GM18502 (cell line): ENCODE measurements around the gene CHN2.
"Not testable (repeated sequence)": the region's sequence is repeated elsewhere in the genome, so short reads cannot be mapped to it uniquely, and the experiment has no call there.

Experiments used
- ATAC-seq: cut with Tn5 transposase; IDR thresholded peaks from one replicate; pipeline ENCODE4 v1.9.1; 2021; ENCODE audit warnings: mild to moderate bottlenecking; ENCODE audit not compliant: unreplicated experiment, poor library complexity

Gene CHN2

GRCh38 chr7:29185613-29186012, 9.0 kb upstream of the CHN2 start:
- no peak for ATAC-seq

DNA sequence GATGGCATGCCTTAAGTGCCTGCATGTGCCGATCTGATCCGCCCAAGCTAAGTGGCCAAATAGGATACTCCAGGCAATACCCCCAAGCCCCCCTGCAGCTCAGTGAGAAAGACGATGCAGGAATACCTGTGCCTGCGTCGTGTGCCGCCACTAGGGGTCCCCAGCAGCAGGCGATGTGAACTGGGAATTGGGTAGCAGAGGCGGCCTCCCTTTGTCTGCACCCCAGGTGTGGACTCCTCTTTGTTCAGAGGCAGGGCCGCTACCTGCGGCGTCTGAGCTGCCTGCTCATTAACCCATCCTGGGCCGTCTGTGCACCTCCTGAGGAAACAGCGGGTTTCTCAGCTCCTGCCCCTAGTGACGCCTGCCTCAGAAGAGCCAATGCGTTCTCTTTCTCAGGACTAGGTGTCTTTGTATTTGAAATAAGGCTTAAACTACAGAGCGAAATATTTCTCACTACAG, 4.8 kb upstream of the CHN2 start:
- no peak for ATAC-seq

DNA sequence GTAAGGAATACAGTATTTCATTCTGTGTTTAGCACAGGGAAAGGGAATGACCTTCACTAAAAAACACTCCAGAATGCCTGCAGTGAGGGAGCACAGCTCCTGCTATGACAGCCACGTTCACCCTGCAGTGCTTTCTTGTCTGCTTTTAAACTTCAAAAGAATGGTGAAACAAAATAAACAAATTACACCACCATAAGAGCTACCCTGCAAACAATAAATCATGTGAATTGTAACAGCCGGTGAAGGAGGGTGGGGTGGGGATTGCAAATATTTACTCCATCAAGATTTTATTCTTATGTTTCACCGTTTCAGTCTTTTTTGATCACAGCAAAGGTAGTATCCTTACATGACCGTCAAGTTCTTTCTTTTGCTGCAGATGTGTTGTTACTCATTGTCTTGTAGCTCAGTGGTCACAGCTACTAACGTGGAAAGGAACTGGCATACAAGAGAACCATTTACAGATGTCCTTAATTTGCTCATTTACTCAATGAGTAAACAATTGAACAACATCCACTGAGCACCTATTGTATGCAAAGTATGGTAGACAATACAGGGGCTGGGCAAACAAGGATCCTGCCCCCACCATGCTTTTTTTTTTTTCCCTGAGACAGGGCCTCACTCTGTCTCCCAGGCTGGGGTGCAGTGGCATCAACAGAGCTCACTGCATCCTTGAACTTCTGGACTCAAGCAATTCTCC, 4.1 kb upstream of the CHN2 start:
- no peak for ATAC-seq

- ATAC-seq, result no peak
Measured at GRCh38 chr7:29192323-29192722, 2.3 kb upstream of the CHN2 start.

DNA sequence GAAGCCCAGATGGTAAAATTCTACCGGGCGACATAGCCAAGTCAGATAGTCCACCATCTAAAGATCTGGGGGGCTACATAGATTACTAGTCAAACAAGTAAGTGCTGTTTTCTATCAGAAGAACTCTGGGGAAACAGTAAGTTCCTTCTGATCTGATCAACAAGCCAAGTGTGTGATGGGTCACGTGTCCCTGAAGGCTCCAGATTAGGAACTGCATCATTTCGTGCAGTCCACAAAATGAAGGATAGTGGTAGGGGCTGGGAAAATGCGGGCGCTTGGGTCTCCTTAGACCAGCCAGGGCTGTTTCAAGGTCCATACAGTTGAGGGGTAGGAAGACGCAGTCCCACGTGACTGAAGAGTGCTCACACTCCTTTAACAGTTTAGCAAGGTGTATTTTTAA, 1.8 kb upstream of the CHN2 start:
- ATAC-seq, result no peak

DNA sequence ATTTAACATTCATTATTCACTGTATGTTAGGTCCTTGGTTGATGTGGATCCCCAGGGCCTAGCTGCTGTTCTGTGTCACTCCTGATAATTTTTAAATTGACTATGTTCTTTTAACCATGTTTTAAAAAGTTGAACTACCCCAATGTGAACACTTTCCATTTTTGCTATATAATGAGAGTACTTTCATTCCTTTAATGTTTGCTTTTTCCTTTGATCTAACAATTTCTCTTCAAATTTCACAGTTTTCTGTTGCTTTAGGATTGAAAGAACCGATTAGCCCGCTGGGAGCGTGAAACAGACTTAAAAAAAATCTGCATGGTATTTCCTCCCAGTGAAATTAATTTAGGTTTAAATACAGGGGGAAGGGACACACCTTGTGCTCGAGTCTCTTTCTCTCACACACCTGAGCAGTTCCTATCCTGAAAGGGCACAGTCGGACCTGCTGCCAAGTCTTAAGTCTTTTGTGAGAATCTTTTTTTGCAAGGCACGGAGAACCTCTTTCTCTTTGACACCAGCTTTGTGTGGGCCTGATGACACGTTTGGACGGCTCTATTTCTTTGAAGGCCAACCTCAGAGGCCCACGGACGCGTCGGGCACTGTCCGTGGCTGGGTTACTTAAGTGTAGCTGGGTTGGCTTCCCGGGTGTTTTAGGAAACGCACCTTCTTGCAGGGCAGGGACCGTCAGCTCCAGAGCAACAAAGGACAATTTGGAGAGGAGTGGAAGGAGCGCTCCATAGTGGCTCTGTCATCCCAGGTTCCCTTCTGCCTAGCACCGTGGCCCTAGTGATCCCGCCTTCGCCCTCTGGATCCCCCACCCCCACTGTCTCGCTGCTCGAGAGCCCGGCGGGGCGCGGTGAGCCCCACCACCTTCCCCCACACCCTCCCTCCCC, 1.0 kb upstream of the CHN2 start:
- no peak for ATAC-seq

DNA sequence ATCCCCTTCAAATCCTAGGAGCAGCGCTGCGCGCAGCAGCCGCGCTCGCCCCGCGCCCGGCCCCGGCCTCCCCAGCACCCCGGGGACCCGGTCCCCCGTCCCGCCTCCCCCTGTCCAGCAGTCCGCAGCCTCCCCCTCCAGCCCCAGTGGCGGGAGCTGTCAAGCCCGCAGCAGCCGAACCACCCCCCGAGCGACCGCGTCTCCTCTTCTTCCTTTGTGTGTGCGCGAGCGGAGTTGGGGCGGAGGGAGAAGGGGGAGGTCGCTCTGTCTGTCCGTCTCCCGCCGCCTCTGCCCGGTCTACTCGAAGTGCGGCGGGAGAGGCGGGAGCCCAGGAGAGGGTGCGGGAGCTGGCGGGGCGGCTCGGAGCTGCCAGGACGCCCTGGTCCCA, 375 bp upstream of the CHN2 start:
- ATAC-seq, result no peak

DNA sequence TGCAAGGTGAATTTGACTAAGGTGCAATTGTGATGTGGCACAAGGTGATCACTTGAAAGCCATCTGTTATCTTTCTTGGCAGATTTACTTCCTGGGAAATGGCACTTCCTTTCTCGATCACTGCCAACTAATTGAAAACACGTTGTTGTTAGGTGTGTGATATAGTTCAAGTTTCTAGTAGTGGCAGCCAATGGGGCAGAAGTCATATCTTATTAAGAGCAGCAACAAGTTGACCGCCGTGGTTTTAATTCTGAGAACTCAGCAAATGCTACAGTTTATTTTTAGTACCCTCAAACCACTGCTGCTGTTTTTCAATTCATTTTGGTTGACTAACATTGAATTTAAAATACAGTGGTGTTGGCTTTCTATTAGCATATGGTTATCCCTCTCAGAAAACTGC, 1.6 kb downstream of the CHN2 start:
- ATAC-seq, result no peak

GRCh38 chr7:29196971-29197595, 2.5 kb downstream of the CHN2 start:
- no peak for ATAC-seq

- ATAC-seq, result no peak
Measured at GRCh38 chr7:29197916-29198315, 3.3 kb downstream of the CHN2 start.

GRCh38 chr7:29199776-29200175, 5.2 kb downstream of the CHN2 start:
- no peak for ATAC-seq

DNA sequence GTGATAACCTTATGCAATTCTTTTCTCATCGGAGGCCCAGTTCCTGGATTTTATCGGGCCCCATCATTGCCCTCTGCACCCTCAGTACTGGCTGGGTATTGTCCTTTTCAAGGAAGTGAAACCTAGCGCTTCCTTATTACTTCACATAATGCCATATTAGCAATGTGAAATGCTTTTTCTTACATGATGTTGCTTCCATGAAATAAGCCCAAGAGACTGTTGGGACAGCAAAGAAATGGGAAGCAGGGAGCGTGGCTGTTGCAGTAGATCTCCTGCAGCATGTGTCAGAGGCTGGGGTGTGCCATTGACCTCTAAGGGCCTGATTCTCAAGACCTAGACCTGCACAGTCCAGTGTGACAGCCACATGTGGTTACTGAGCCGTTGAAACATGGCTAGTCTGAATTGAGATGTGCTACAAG, 8.1 kb downstream of the CHN2 start:
- ATAC-seq, result no peak

DNA sequence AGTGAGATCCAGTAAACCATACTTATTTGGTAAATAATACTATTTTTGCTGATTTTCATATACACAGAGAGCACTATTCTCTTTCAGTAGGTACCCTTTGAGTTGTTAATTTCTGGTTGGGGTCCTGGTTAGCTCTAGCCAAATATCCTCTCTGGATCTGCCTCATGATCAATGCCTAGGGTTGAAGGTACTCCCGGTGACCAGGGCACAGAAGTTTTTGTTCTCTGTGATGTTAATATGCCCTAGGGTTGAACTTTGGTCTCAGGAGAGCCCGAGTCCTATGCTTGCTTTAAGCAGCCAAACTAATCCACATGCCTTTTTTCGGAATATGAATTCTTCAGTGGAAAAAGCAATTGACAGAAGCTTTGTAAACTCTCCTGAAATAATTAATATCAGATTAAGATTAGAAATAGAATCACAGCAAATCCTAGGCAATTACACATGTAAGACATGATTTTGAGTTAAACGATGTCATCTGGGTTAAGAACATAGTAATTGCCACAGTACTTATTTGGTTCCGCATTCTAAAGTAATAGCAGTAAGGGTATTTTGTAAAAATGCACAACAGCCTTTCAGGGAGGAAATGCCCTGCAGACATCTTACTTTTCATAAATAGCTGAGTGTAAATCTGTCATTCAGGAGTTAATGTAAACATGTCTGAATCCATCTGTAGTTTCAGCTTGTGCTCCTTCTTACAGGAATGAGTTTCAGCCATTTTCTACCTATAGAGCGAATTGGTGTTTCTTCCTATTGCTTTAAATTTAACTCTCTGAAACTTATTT, 10.1 kb downstream of the CHN2 start:
- ATAC-seq, result no peak

DNA sequence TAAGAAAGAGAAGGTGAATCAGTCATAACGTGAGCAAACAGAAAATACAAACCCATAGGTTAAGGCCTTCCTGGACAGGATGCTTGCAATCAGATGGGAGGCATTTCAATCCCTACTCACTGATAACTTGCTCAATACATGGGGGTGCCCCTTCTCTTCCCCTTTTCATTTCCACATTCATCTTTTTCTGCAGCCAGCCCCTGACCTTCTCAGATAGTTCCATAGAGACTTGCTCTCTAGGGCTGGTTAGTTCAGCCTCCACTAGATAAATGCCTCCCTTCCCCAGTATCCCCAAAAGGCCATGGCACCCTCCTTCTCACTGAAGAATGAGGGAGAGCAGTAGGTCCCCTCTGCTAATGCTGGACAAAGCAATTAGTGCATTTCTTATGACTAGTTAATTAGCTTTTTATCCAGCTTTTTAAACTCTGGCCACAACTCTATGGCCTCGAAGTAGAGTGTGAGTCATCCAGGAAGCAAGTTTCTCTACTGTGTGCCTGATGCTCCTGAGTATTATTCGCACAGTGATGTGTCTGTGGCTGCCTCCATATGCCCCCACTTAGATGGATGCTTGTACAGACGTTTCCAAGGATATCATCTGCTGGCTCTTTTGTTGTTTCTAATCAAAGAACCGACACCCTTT, 12.7 kb downstream of the CHN2 start:
- no peak for ATAC-seq

GRCh38 chr7:29208410-29209250, 14.1 kb downstream of the CHN2 start:
- ATAC-seq, result no peak

- no peak for ATAC-seq
Measured at GRCh38 chr7:29209745-29210144, 15.2 kb downstream of the CHN2 start.

- not testable (repeated sequence) for ATAC-seq
Measured at GRCh38 chr7:29212736-29213135, 18.2 kb downstream of the CHN2 start.

DNA sequence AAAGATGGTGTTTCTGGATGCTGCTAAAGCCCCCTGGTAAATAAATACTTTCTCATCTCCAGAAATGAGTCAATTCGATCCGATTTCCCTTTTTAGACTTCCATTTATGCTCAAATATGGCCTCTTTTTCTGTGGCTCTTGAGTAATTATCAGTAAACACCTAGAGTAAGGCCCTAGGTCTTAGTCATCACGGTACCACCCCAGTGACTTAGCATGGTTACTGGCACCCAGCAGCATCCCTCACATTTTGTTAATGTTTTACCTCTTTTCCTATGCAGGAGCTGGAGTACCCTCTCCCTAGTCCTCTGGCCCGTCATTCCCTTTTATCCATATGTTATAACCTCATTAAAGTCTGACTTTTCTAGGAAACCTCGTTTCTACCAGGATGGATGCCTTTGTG, 19.5 kb downstream of the CHN2 start:
- ATAC-seq, result no peak

DNA sequence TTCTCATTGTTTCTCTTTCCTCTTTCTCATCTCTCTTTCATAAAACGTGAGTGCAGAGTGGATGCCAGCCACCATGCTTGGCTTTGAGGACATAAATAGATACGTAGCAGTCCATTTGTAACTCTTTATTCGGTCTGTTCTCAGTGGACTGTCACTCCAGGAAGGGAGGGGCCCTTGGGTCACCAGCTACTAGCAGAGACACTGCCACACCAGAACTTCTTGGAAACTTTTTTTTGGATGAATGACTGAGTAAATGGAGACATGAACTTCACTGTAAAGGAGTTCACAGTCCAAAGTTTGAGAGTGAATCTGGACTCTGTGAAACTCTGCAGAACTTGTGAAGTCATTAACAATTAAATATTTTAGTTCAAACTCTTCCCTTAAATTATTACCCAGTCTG, 20.2 kb downstream of the CHN2 start:
- ATAC-seq, result no peak
